ENCODE results near the gene VTCN1.

DNA sequence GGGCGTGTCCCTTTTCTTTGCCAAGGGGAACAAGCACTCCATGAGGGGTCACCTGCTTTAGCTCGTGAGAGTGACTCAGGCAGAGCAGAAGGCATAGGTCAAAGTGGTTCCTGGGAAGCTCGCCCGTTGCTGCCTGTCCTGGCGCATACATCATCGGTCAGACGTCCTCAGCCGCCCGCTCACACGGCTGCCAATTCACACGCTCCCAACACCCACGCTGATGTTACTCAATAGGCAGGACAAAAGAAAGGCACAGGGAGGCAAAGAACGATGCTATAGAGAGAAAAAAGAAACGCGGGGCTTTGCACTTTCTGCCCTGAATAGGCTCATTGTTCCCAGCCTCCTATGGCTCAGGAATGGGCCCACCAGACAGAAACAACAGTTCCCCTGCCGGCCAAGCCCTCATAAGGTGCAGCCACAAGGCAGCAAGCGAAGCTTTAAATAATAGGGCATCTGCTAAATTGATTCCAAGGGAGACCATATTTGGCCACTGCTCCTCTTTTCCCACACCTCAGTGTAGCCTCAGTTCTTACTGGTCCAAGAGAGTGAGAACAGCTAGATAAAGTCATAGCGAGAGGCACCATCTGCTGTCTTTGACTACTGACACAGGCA is 38.7 kb downstream of the VTCN1 start:
- no peak for TF ChIP-seq CTCF (IDR thresholded peaks at IDR 0.05)
- no peak for TF ChIP-seq POLR2A (IDR thresholded peaks at IDR 0.05)
